GM18870 (cell line): ENCODE measurements around the gene RNF135.
"Not testable (repeated sequence)": the region's sequence is repeated elsewhere in the genome, so short reads cannot be mapped to it uniquely, and the experiment has no call there.

Source experiments
- ATAC-seq: cut with Tn5 transposase; IDR thresholded peaks from one replicate; pipeline ENCODE4 v1.9.1; 2021; ENCODE audit warnings: moderate library complexity; ENCODE audit not compliant: unreplicated experiment

Gene RNF135

DNA sequence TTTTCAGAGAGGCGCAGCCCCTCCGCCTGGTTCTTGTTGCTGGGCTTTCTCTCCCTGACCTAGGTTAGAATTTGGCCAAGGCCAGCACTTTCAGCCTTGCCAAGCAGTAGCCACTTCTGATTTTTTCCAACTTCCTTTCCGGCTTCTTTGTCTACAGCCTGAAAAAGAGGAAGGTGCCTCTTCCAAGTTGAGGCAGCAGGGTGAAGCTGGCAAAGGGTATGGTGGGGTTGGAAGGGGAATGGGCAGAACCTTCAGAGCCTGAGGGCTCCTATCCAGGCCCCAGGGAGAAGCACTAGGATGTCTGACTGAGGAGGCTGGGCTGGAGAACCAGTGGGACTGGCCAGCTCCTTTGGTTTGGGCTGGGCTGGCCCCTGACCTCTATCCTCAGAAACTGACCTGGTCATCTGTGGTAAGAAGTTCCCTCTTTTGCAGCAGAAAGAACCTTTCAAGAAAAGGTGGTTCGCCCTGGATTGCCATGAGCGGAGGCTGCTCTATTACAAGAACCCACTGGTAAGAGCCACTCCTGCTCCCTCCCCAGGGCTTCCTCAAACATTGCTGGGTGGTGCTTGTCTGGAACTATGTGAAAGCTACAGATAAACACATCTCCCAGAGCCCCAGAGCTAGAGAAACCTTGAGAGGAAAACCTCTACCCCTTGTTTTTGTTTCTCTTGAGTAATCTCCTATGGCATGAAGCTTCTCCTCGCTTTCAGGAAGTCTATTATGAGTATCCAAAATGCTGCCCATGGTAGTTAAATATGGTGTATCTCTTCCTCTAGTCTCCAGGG, 16.6 kb upstream of the RNF135 start:
- no peak for ATAC-seq

DNA sequence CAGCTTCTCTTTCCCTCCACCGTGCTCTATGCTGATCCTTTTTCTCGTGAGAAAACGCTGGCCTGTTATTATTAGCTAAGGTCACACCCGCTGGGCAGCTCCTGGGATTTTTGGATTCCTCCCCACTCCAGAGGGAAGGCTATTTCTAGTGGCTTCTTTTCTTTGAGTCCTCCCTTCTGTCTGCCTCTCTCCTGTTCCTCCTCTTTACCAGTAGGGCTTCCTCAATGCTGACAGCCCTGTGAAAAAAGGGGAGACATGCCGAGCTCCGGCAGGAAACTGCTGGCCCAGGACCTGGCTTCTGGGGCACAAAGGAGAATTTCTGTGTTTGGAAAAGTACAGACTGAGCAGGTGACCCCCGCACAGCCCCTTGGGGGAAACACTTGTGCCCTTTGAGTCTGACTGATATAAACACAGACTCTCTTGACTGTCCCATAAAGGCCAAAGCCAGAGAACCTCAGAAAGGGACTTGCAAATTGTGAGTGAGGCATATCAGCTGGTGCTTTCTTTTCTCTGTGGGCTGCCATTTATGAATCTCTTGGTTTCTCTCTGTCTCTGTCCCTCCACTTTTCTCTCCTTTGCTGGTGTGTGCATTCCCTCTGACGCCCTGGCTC, 14.0 kb upstream of the RNF135 start:
- no peak for ATAC-seq

DNA sequence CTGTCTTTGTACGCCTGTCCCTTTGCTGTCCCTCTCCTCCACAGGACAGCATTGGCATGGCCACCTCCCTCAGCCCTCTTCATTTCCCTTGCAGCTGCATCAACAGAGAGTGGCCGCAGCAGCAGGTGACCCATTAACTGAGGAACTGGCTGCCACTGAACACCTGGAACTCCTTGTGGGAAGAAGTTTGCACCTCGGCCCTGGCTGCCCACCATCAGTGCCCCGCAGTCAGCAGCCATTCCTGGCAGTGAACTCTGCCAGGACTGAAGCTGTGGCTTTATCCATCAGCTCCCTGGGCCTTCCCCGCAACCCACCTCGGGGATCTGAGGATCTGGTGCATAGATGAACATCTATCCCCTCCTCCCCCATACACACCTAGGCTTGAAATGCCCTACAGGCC, 13.1 kb upstream of the RNF135 start:
- no peak for ATAC-seq

DNA sequence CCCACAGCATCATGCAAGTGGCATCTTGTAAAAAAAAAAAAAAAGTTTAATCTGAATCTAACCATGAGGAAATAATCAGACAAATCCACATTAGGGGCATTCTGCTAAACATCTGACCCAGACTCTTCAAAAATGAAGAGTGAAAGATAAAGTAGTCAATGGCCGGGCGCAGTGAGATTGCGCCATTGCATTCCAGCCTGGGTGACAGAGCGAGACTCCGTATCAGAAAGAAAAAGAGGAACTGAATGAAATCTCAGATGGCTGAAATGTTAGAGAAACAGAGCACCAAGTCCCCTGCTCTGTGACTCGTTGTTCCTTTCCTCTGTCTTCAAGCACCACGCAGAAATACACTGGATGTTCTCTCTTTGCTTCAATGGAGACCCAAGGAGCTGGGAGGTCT, 12.7 kb upstream of the RNF135 start:
- no peak for ATAC-seq

DNA sequence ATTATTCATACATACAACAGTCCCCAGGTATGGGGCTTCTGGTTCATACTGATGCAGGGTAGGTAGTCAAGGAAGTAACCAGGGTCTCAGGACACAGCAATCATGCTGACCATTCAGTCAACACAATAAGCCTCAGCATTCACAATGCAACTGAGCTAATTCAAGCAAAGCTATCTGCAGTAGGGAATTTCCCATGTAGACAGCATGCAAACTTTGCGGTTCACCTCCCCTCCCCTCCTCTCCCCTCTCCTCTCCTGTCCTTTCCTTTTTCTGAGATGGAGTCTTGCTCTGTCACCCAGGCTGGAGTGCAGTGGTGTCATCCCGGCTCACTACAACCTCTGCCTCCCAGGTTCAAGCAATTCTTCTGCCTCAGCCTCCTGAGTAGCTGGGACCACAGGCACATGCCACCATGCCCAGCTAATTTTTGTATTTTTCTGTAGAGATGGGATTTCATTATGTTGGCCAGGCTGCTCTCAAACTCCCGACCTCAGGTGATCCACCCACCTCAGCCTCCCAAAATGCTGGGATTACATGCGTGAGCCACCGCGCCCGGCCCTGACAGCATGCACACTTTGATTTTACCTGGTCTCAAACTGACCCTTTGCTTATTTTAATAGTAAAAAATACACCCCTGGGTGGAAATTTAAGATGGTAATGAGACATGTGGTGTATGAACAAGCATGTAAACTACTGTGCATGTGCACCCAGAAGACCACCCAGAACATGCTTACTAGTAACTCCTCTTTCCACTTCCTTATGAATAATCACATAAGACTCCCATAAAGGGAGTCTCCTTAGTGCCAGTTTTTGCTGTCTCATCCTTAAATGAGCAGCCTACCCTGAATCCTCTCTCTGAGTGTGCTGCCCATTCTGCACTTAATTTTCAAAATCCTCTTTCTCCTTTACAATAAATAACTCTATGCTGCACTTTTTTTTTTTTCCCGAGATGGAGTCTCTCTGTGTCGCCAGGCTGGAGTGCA, 9.3 kb upstream of the RNF135 start:
- no peak for ATAC-seq

DNA sequence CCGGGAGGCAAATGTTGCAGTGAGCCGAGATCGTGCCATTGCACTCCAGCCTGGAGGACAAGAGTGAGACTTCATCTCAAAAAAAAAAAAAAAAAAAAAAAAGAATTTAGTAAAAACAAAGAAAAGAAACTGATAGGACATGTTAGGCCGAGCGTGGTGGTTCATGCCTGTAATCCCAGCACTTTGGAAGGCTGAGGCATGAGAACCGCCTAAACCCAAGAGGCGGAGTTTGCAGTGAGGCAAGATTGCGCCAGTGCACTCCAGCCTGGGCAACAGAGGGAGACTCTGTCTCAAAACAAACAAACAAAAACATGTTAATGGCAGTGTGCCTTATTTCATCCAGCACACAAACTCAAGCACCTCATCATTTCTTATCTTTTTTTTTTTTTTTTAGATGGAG, 6.5 kb upstream of the RNF135 start:
- not testable (repeated sequence) for ATAC-seq

DNA sequence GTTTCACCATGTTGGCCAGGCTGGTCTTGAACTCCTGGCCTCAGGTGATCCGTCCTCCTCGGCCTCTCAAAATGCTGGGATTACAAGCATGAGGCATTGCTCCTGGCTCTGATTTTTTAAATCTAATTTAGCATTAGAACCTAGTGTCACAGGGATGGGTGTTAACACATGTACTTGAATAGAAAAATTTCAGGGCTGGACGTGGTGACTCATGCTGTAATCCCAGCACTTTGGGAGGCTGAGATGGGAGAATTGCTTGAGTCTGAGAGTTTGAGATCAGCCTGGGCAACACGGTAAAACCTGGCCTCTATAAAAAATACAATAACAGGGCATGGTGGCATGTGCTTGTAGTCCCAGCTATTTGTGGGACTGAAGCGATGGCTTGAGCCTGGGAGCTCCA, 6.0 kb upstream of the RNF135 start:
- no peak for ATAC-seq

DNA sequence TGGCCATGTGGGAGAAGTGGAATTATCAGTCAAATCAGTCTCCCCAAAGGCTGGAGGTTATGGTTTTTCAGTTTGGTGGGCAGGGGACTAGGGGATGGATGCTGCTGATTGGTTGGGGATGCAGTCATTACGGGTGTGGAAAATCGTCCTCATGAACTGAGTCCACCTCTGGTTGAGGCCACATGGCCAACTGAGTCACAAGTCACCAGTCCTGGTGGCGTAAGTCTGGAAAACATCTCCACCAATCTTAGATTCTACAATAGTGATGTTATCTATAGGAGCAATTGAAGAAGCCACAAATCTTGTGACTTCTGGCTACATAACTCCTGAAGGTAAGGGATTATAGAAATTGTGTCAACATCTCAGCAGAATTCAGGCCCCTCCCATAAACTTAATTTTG, 5.2 kb upstream of the RNF135 start:
- no peak for ATAC-seq

DNA sequence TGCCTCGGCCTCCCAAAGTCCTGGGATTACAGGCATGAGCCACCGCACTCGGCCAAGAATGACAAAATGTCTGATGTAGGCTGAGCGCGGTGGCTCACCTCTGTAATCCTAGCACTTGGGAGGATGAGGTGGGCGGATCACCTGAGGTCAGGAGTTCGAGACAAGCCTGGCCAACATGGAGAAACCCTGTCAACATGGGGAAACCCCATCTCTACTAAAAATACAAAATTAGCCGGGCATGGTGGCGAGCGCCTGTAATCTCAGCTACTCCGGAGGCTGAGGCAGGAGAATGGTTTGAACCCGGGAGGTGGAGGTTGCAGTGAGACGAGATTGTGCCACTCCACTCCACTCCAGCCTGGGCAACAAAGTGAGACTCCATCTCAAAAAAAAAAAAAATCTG, 2.9 kb upstream of the RNF135 start:
- not testable (repeated sequence) for ATAC-seq

DNA sequence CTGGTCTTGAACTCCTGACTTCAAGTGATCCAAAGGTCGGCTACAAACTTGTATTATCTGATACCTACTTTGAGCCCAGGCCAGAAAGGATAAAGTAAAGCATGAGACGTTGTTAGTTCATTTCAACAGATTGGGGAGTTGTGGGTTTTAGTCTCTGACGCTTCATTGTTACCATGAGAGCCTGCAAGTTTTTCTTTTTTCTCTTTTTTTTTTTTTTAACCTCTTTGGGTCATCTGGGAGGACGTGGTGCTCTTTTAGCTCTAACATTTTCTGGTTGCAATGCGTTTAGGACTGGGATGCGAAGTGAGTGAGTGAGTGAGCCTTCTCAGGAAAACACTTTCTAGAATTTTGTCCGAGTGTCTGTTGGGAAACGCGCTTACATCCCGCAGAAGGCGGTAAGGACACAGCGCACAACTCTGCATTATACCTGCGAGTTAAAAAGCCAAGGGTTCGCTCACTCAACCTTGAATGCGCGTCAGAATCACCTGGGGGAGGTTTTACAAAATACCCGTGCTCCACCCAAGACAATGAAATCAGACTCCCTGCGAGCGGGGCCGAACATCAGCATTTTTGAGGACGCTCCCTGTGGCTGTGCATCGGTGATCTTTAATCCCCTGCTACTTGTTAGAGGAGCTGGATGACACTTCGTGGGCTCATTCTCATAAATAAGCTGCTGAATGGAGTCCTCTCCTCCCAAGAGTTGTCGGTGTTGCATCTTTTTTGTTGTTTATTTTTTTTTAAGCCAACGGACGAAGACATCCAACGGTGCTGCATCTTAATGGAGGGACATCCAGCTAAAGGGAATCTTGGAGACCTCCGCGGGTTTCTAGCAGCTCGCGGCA, 629 bp upstream of the RNF135 start:
- no peak for ATAC-seq

DNA sequence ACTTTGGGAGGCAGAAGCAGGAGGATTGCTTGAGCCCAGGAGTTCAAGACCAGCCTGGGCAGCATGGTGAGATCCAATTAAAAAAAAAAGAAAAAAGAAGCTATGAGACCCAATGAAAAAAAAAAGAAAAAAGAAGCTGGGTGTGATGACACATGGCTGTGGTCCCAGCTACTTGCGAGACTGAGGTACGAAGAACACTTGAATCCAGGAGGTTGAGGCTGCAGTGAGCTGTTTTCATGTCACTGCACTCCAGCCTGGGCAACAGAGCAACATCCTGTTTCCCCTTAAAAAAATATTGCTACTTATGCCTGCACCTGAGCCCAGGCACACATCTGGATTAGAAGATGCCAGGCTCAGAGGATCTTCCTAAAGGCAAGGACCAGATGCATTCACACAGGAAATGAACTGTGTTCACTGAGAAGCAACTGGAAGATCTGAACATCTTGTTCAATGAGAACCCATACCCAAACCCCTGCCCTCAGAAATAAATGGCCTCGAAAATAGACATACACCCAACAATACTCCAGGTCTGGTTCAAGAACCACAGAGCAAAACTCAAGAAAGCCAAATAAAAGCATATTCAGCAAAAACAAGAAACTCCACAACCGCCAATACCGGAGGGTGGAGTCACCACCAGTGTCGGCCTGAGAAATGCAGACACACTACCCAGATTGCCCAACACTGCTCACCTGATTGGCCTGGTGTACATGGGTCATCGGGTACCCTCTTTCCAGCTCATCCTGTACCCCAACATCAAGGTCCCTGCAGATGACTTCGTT, 4.4 kb downstream of the RNF135 start:
- ATAC-seq, result no peak

DNA sequence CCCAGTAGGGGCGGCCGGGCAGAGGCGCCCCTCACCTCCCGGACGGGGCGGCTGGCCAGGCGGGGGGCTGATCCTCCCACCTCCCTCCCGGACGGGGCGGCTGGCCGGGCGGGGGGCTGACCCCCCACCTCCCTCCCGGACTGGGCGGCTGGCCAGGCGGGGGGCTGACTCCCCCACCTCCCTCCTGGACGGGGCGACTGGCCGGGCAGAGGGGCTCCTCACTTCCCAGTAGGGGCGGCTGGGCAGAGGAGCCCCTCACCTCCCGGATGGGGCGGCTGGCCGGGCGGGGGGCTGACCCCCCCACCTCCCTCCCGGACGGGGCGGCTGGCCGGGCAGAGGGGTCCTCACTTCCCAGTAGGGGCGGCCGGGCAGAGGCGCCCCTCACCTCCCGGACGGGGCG, 9.1 kb downstream of the RNF135 start:
- not testable (repeated sequence) for ATAC-seq

DNA sequence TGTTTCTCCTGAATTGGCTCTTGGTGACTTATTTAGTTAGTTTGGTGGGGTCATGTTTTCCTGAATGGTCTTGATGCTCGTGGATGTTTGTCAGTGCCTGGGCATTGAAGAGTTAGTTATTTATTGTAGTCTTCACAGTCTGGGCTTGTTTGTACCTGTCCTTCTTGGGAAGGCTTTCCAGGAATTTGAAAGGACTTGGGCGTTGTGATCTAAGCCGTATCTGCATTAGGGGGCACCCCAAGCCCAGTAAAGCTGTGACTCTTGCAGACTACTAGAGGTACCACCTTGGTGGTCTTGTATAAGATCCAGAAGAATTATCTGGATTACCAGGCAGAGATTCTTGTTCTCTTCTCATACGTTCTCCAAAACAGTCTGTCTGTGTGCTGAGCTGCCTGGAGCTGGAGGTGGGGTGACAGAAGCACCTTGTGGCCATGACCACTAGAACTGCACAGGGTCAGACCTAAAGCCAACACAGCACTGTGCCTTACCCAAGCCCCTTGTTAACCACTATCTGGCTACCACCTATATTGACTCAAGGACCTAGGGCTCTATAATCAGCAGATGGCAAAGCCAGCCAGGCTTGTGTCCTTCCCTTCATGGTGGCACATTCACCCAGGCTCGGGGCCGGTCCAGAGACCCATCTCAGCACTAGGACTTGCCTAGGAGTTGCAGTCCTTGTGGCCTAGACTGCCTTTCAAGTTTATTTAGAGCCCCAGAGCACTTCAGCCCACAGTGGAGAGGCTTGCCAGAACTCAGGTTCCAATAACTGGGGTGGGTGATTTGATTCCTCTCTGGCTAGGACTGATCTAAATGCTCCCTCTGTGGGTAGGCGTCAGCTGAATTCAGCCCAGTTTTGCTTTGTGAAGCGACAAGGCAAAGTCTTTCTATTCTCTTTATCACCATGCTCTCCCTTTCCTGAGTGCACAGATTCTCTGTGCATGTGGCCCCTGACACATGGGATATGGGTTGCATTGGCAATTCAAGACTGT, 11.0 kb downstream of the RNF135 start:
- no peak for ATAC-seq

DNA sequence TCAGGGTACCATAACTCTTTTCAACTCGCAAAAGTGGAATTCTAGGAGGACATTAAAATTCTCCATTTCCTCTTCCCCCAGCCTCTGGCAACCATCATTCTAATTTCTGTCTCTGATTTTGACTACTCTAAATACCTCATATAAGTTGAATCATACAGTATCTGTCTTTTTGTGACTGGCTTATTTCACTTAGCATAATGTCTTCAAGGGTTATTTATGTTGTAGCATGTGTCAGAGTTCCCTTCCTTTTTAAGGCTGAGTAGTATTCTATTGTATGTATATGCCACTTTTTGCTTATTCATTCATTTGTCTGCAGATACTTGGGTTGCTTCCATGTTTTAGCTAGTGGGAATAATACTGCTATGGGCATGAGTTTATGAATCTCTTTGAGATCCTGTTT, 12.0 kb downstream of the RNF135 start:
- ATAC-seq, result no peak

DNA sequence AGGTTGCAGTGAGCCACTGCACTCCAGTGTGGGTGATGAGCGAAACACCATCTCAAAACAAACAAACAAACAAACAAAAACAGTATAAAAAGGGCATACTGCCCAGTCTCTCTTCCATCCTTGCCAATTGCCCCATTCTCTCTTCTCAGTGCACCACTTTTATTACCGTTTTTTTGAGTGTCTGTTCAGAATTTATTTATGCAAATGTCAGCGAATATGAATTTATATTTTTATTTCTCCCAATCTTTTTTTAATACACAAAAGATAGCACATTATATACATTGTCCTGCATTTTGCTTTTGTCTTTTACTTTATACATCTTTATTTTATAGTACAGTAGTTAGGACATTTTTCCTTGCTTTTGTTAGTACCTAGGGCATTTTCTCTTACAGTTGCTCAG, 19.6 kb downstream of the RNF135 start:
- ATAC-seq, result no peak

DNA sequence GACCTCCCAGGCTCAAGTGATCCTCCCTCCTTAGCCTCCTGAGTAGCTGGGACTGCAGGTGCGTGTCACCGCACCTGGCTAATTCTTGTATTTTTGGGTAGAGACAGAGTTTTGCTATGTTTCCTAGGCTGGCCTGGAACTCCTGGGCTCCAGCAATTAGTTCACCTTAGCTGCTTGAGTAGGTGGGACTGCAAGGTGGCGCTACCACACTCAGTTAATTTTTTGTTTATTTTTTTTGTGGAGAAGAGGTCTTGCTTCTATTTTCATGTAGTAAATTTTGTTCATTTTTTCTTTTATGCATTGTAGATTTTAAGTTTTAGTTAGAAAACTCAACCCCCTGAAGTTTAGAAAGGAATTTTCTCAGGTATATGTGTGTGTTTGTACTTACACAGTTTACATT, 21.7 kb downstream of the RNF135 start:
- no peak for ATAC-seq

DNA sequence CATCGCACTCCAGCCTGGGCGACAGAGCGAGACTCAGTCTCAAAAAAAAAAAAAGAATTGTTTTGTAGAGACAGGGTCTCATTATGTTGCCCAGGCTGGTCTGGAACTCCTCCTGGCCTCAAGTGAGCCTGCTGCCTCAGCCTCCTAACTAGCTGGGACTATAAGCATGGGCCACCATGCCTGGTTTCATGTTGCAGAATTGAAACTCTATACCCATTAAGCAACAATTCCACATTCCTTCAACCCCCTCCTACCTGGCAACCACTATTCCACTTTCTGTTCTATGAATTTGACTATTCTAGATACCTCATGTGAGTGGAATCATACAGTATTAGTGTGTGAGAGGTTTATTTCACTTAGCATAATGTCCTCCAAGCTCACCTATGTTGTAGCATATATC, 24.5 kb downstream of the RNF135 start:
- ATAC-seq, result no peak

DNA sequence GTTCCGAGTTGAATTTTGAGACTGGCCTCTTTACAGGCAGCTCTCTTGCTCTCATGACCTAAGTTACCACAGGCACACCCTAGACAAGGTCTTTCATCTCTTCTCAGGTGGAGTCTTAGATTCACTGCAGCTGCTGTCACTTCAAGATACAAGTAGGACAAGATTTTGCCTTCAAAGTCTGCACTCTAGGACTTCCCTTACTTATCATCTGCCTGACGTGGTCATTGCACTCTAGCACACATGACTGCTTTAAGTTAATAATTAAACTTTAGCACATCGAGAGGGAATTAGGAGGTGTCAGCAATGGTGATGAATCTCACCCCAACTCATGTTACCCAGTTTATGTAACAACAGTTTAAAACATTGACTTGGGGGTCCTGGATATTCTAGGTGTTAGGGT, 25.6 kb downstream of the RNF135 start:
- ATAC-seq, result no peak

DNA sequence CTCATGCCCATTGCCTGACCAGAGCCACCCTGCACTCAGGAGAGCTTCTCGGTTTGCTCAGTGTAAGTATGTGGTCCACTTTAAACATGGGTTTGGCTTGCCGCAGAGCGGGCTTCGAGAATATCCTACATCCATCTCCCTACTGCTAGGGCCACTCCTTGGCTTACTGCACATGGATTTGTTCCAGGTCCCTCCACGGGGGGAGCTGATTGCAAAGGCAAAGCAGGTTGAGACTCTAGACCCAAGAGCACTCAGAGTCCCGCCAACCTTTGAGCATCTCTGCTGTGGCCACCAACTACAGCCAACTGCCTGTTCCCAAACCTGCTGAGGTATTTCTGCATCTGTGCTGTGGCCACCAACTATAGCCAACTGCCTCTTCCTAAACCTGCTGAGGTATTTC, 26.4 kb downstream of the RNF135 start:
- no peak for ATAC-seq
